Esophagus squamous epithelium (tissue), 4 donors: ENCODE data around the gene ITPK1.

Source experiments
- POLR2A ChIP-seq, 4 donors: fragments of 450-650 bp; IDR thresholded peaks; one replicate each; pipeline ENCODE4 v1.6.1; 2017; ENCODE audit warnings: antibody characterized with exemption in 4 of 4, mild to moderate bottlenecking in 4 of 4, moderate library complexity in 3 of 4
- TF ChIP-seq, protein P1 (sequence below), 6 experiments: fragments of 450-650 bp in 4 of 6; fragments of 200-600 bp in 2 of 6; sonication (generic) in 2 of 6; IDR thresholded peaks; one replicate each; pipeline ENCODE4 v1.5.1; 2016 to 2019; ENCODE audit warnings: antibody characterized with exemption in 6 of 6, mild to moderate bottlenecking in 4 of 6, moderate library complexity in 4 of 6

DNA sequence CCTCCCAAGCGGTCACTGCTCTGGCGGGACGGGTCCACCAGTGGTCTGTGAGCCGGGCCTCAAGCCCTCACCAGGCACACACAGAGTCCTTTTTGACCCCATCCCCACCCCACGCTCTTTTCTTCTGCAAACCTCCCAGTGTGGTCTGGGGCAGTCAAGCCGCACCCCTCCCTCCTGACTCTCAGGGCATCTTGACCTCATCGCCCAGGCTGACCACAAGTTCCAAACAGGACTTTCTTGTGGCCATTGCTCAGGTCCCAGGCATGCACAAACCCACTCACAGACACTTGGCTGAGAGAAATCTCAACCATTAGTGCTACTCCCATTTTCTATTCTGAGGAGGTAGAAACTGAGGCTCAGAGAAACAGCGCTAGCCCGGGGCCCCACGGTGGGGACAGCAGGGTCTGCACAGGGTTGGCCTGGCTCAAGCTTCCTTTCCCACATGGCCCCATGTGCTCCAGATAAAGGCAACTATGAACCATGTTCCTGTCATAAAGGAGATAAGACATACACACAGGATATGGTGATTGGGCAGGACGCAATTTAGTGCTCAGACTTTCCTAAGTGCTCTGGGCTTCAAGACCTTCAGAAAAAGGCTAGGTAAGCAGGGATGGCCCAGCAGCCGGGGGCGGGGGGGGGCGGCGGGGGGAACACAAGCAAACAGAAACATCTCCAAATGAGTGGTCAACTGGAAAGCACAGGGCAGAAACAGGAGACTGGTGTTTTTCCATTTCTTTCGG is 69.6 kb downstream of the ITPK1 start:
- TF ChIP-seq, protein P1, sequence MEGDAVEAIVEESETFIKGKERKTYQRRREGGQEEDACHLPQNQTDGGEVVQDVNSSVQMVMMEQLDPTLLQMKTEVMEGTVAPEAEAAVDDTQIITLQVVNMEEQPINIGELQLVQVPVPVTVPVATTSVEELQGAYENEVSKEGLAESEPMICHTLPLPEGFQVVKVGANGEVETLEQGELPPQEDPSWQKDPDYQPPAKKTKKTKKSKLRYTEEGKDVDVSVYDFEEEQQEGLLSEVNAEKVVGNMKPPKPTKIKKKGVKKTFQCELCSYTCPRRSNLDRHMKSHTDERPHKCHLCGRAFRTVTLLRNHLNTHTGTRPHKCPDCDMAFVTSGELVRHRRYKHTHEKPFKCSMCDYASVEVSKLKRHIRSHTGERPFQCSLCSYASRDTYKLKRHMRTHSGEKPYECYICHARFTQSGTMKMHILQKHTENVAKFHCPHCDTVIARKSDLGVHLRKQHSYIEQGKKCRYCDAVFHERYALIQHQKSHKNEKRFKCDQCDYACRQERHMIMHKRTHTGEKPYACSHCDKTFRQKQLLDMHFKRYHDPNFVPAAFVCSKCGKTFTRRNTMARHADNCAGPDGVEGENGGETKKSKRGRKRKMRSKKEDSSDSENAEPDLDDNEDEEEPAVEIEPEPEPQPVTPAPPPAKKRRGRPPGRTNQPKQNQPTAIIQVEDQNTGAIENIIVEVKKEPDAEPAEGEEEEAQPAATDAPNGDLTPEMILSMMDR (IDR thresholded peaks at IDR 0.05), result no peak
- no peak for TF ChIP-seq POLR2A (IDR thresholded peaks at IDR 0.05)
